Keratinocyte (primary cell): Measurements from ENCODE around the gene AQP6. TPM values are rescaled to one million over a fixed set of nuclear protein-coding genes. Genes with fewer than 3 reads are reported as not detected.

Source experiments
- DNase-seq: peaks from one replicate; pipeline ENCODE4 v3.0.0-alpha.2; 2011; ENCODE audit warnings: low read depth, missing footprints, low spot score
- FAIRE-seq: peaks from 2 replicates; lab custom pipeline; 2011; peaks lifted over from hg19 to GRCh38; lab: Jason Lieb, UNC
- H2AFZ ChIP-seq: 2 replicates; pipeline ENCODE4 v1.6.0; 2012; ENCODE audit warnings: low read length, control low read depth, inconsistent platforms; ENCODE audit not compliant: control insufficient read depth
- H3K27ac ChIP-seq: 2 replicates; pipeline ENCODE4 v1.5.1; 2011; ENCODE audit warnings: low read length; ENCODE audit not compliant: control insufficient read depth, insufficient read depth
- H3K27me3 ChIP-seq: 3 replicates; pipeline ENCODE4 v1.6.0; 2011; ENCODE audit warnings: low read length; ENCODE audit not compliant: control insufficient read depth, insufficient read depth; ENCODE audit errors: extremely low read depth
- H3K36me3 ChIP-seq, 2 experiments: 2 replicates in 1 of 2; 3 replicates in 1 of 2; pipeline ENCODE4 v1.5.1; 2011; ENCODE audit warnings: low read length in 2 of 2, mild to moderate bottlenecking in 1 of 2; ENCODE audit not compliant: control insufficient read depth in 2 of 2, insufficient read depth in 2 of 2; ENCODE audit errors: extremely low read depth in 1 of 2
- H3K4me1 ChIP-seq: 3 replicates; pipeline ENCODE4 v1.5.1; 2011; ENCODE audit warnings: low read length; ENCODE audit not compliant: control insufficient read depth, insufficient read depth; ENCODE audit errors: extremely low read depth
- H3K4me2 ChIP-seq: 3 replicates; pipeline ENCODE4 v1.6.0; 2011; ENCODE audit warnings: low read depth, low read length; ENCODE audit not compliant: control insufficient read depth, insufficient read depth; ENCODE audit errors: extremely low read depth
- H3K4me3 ChIP-seq, 3 experiments: fragments of 200-600 bp in 1 of 3; sonication (generic) in 1 of 3; 2 replicates in 2 of 3; 3 replicates in 1 of 3; pipeline ENCODE4 v1.5.1; 2011 to 2016; ENCODE audit warnings: low read length in 3 of 3, mild to moderate bottlenecking in 3 of 3, control low read depth in 2 of 3, inconsistent platforms in 1 of 3, low read depth in 1 of 3, mixed read lengths in 1 of 3, mixed run types in 1 of 3, moderate library complexity in 1 of 3; ENCODE audit not compliant: control insufficient read depth in 2 of 3, insufficient read depth in 2 of 3; ENCODE audit errors: extremely low read depth in 1 of 3
- H3K79me2 ChIP-seq: 2 replicates; pipeline ENCODE4 v1.6.0; 2012; ENCODE audit warnings: low read length; ENCODE audit not compliant: control insufficient read depth, insufficient read depth
- H3K9ac ChIP-seq: 3 replicates; pipeline ENCODE4 v1.6.0; 2011; ENCODE audit warnings: low read length; ENCODE audit not compliant: control insufficient read depth, insufficient read depth; ENCODE audit errors: extremely low read depth
- H3K9me1 ChIP-seq: 3 replicates; pipeline ENCODE4 v1.6.0; 2011; ENCODE audit warnings: low read length; ENCODE audit not compliant: control insufficient read depth, insufficient read depth; ENCODE audit errors: extremely low read depth
- H3K9me3 ChIP-seq: 2 replicates; pipeline ENCODE4 v1.5.1; 2012; ENCODE audit warnings: low read depth, low read length; ENCODE audit not compliant: control insufficient read depth
- H4K20me1 ChIP-seq: 3 replicates; pipeline ENCODE4 v1.6.0; 2011; ENCODE audit warnings: low read length; ENCODE audit not compliant: control insufficient read depth, insufficient read depth; ENCODE audit errors: extremely low read depth
- CTCF ChIP-seq, 3 experiments: IDR thresholded peaks in 1 of 3; conservative IDR thresholded peaks in 1 of 3; optimal IDR thresholded peaks in 1 of 3; 2 replicates in 2 of 3; 3 replicates in 1 of 3; pipeline versions ENCODE3 to v1.5.1; 2011; ENCODE audit warnings: low read length in 3 of 3, mild to moderate bottlenecking in 3 of 3, moderate library complexity in 2 of 3, control low read depth in 1 of 3, inconsistent platforms in 1 of 3; ENCODE audit not compliant: insufficient read depth in 2 of 3; ENCODE audit errors: extremely low read depth in 1 of 3
- EZH2 ChIP-seq: IDR thresholded peaks from one replicate; pipeline ENCODE4 v1.6.1; 2012; ENCODE audit warnings: inconsistent platforms, mild to moderate bottlenecking, low read length, moderate library complexity
- dilution Hi-C: fragments of 300-500 bp; cut with MboI; formaldehyde crosslinking; loops from one replicate; pipeline ENCODE4 v1.7.0; 2020; ENCODE audit warnings: low sequenced_read_pairs; ENCODE audit not compliant: extremely low pct_ligation_motif_present
- polyA plus RNA-seq, 5 experiments: library from polyadenylated mRNA; depleted of rRNA in 3 of 5; stranded (reverse) in 3 of 5; stranded (forward) in 1 of 5; unstranded in 1 of 5; fragments of >200 nt; gene quantifications; 1 replicate in 1 of 5; 2 replicates in 3 of 5; 3 replicates in 1 of 5; pipeline versions ENCODE4 v1.2.1 to v1.2.3, GENCODE V29; 2011 to 2012; ENCODE audit warnings: missing spikeins in 2 of 5, low read depth in 1 of 5, low replicate concordance in 1 of 5

The AQP6 gene
- polyA plus RNA-seq, 1 donor (not counting 4 experiments of a cell fraction or from before 2014, with no cell fraction given) = 0.45 TPM

- H3K36me3 ChIP-seq = no peaks in the 10 kb centered on the region
- DNase-seq = no peak
- no peaks in the 10 kb centered on the region for H4K20me1 ChIP-seq
- dilution Hi-C loops = no loop called here
- H3K4me1 ChIP-seq = peaks cover 19% of the 10 kb centered on the region
- no peak for TF ChIP-seq CTCF (optimal IDR thresholded peaks at IDR 0.05 in 1 of 3, IDR thresholded peaks at IDR 0.05 in 1 of 3, conservative IDR thresholded peaks at IDR 0.05 in 1 of 3; ENCODE audit: extremely low read depth in 1 of 3, insufficient read depth in 2 of 3, low read length in 3 of 3)
- no peak for TF ChIP-seq EZH2
- H3K27ac ChIP-seq = no peak overlapping the region
- no peak overlapping the region for H3K4me2 ChIP-seq
- no peaks in the 10 kb centered on the region for H3K9me3 ChIP-seq
- H3K9ac ChIP-seq = no peak overlapping the region
- no peak overlapping the region for H3K4me3 ChIP-seq
- no peak overlapping the region for H2AFZ ChIP-seq
- no peaks in the 10 kb centered on the region for H3K79me2 ChIP-seq
- FAIRE-seq = no peak
- H3K9me1 ChIP-seq = no peaks in the 10 kb centered on the region
- H3K27me3 ChIP-seq = peaks cover 46% of the 10 kb centered on the region
Observed at GRCh38 chr12:49965836-49966235, 6.9 kb upstream of the AQP6 start.

- H3K4me1 ChIP-seq = peaks cover 26% of the 10 kb centered on the region
- H3K27ac ChIP-seq = no peak overlapping the region
- no peaks in the 10 kb centered on the region for H3K36me3 ChIP-seq
- no peak overlapping the region for H3K4me3 ChIP-seq
- no peaks in the 10 kb centered on the region for H3K79me2 ChIP-seq
- dilution Hi-C loops = no loop called here
- DNase-seq (no peak), FAIRE-seq (no peak)
- no peak overlapping the region for H3K9ac ChIP-seq
- no peaks in the 10 kb centered on the region for H3K9me3 ChIP-seq
- no peaks in the 10 kb centered on the region for H3K9me1 ChIP-seq
- H4K20me1 ChIP-seq = no peaks in the 10 kb centered on the region
- peak overlapping the region; percentile 95 for H3K4me2 ChIP-seq
- no peak overlapping the region for H2AFZ ChIP-seq
- H3K27me3 ChIP-seq = peaks cover 39% of the 10 kb centered on the region
- no peak for TF ChIP-seq CTCF (optimal IDR thresholded peaks at IDR 0.05 in 1 of 3, IDR thresholded peaks at IDR 0.05 in 1 of 3, conservative IDR thresholded peaks at IDR 0.05 in 1 of 3; ENCODE audit: extremely low read depth in 1 of 3, insufficient read depth in 2 of 3, low read length in 3 of 3)
- TF ChIP-seq EZH2 = no peak
Observed at GRCh38 chr12:49966511-49967041, 6.2 kb upstream of the AQP6 start.
